Peyer's patch (tissue), 4 donors: ENCODE data around the gene KYAT1.
"Not testable (repeated sequence)": the region's sequence is repeated elsewhere in the genome, so short reads cannot be mapped to it uniquely, and the experiment has no call there.

Experiments
- POLR2A ChIP-seq, 2 donors: fragments of 450-650 bp; IDR thresholded peaks; one replicate each; pipeline ENCODE4 v1.5.1; 2017; ENCODE audit warnings: antibody characterized with exemption in 2 of 2, mild to moderate bottlenecking in 2 of 2, moderate library complexity in 2 of 2
- TF ChIP-seq, protein P1 (sequence below), 6 experiments: fragments of 450-650 bp in 4 of 6; fragments of 200-600 bp in 2 of 6; sonication (generic) in 1 of 6; IDR thresholded peaks; one replicate each; pipeline ENCODE4 v1.5.1; 2017 to 2019; ENCODE audit warnings: antibody characterized with exemption in 6 of 6, mild to moderate bottlenecking in 3 of 6, moderate library complexity in 1 of 6

GRCh38 chr9:128870941-128871265 is 10.8 kb downstream of the KYAT1 start:
- TF ChIP-seq, protein P1, sequence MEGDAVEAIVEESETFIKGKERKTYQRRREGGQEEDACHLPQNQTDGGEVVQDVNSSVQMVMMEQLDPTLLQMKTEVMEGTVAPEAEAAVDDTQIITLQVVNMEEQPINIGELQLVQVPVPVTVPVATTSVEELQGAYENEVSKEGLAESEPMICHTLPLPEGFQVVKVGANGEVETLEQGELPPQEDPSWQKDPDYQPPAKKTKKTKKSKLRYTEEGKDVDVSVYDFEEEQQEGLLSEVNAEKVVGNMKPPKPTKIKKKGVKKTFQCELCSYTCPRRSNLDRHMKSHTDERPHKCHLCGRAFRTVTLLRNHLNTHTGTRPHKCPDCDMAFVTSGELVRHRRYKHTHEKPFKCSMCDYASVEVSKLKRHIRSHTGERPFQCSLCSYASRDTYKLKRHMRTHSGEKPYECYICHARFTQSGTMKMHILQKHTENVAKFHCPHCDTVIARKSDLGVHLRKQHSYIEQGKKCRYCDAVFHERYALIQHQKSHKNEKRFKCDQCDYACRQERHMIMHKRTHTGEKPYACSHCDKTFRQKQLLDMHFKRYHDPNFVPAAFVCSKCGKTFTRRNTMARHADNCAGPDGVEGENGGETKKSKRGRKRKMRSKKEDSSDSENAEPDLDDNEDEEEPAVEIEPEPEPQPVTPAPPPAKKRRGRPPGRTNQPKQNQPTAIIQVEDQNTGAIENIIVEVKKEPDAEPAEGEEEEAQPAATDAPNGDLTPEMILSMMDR (IDR thresholded peaks at IDR 0.05), result not testable (repeated sequence)
- not testable (repeated sequence) for TF ChIP-seq POLR2A (IDR thresholded peaks at IDR 0.05)
